ENCODE results near the gene ADSS1. TPM values are rescaled to one million over a fixed set of nuclear protein-coding genes. Genes with fewer than 3 reads are reported as not detected.

ADSS1 gene
- total RNA-seq, 4 donors from 2014 or later, result 3.4 to 11.4 (median 8.4) TPM

- Histone ChIP-seq H3K27ac (no peak overlapping the region), H3K4me1 (peaks cover 12 to 74% (median 14%) of the 10 kb centered on the region in 3 donors), H3K36me3 (peaks cover 0 to 78% (median 11%) of the 10 kb centered on the region in 3 donors), H3K27me3 (no peaks in the 10 kb centered on the region), H3K9me3 (no peaks in the 10 kb centered on the region), H3K4me3 (no peak overlapping the region)
- intact Hi-C loops (cut with DNase I), result no loop called here
- TF ChIP-seq CTCF (IDR thresholded peaks at IDR 0.05) (no peak), POLR2A (IDR thresholded peaks at IDR 0.05) (no peak)
- no peak for DNase-seq
- WGBS, 2 donors, result no CpG with 5 or more reads among the region's 28 CpGs
Measured at GRCh38 chr14:104782086-104782807, 58.2 kb downstream of the ADSS1 start.

GRCh38 chr14:104782808-104783139 is 58.7 kb downstream of the ADSS1 start:
- no peaks in the 10 kb centered on the region for H3K27me3 ChIP-seq
- 90% methylated on average over 2 of the region's 13 CpGs; no CpG with 5 or more reads in 1 of the 2 donors for WGBS, 2 donors
- no peaks in the 10 kb centered on the region for H3K9me3 ChIP-seq
- H3K4me3 ChIP-seq, result no peak overlapping the region
- no peak overlapping the region for H3K27ac ChIP-seq
- TF ChIP-seq POLR2A (IDR thresholded peaks at IDR 0.05) (no peak), CTCF (IDR thresholded peaks at IDR 0.05) (no peak)
- peaks cover 12 to 74% (median 14%) of the 10 kb centered on the region in 3 donors for H3K4me1 ChIP-seq
- DNase-seq, result no peak
- peaks cover 0 to 78% (median 11%) of the 10 kb centered on the region in 3 donors for H3K36me3 ChIP-seq
- intact Hi-C loops (cut with DNase I), result no loop called here

DNA sequence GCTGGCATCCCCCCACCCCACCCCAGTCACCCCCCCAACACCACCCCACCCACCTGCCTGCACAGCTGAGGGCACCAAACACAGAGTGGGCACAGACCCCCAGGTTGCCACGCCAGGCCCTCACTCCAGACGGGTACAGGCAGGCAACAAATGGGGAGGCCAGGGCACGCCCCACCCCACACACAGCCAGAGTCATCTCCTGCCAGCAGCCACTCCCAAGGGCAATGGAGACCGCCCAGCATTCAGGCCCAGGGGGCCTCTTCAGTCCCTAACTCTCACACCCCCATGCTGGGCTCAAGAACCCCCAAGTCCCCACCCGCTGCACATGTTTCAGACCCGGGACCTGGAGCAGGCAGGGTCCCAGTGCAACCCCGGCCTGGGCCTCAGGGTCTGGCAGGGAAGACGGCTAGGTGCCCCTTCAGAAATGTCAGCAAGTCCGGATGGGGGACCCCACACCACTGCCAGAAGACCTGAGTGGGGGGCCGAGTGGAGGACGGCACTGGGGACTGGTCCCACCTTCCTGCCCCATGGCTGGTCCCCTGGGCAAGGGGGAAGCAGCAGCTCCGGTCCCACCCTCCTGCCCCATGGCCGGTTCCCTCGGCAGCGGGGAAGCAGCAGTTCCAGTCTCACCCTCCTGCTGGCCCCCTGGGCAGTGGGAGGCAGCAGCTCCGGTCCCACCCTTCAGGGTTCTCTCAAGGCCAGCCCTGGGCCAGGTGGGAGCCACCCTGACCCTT is 59.6 kb downstream of the ADSS1 start:
- Histone ChIP-seq H3K4me3 (no peak overlapping the region), H3K27ac (peak overlapping the region in 1 of 4 donors; percentile 39), H3K36me3 (peaks cover 0 to 81% (median 11%) of the 10 kb centered on the region in 3 donors), H3K4me1 (peaks cover 14 to 81% (median 15%) of the 10 kb centered on the region in 3 donors), H3K9me3 (no peaks in the 10 kb centered on the region), H3K27me3 (no peaks in the 10 kb centered on the region)
- no peak for DNase-seq
- TF ChIP-seq POLR2A (IDR thresholded peaks at IDR 0.05) (no peak), CTCF (IDR thresholded peaks at IDR 0.05) (no peak)
- WGBS, 2 donors, result 86 to 100% methylated on average over 1 to 5 of the region's 16 CpGs
- intact Hi-C loops (cut with DNase I), result no loop called here

DNA sequence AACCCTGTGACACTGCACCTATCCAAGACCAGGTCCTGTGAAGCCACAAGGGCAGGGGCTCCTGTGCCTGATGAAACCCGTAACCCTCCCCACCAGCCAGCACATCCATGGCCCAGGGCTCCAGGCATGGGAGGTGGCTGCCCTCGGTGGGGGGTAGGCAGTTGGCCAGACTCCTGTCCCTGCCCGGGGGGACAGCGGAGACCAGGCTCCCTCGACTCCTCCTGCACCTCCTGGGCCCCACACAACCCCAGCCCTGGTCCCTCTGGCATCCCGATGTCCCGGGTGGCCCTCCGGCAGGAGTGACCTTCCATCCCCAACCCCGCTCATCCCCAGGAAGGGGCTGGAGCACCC is 60.2 kb downstream of the ADSS1 start:
- Histone ChIP-seq H3K27me3 (no peaks in the 10 kb centered on the region), H3K4me1 (peaks cover 15 to 86% (median 19%) of the 10 kb centered on the region in 3 donors), H3K36me3 (peaks cover 0 to 81% (median 13%) of the 10 kb centered on the region in 3 donors), H3K9me3 (no peaks in the 10 kb centered on the region), H3K4me3 (no peak overlapping the region), H3K27ac (peak overlapping the region in 1 of 4 donors; percentile 39)
- TF ChIP-seq POLR2A (IDR thresholded peaks at IDR 0.05), result no peak
- no peak for TF ChIP-seq CTCF (IDR thresholded peaks at IDR 0.05)
- intact Hi-C loops (cut with DNase I), result no loop called here
- no peak for DNase-seq
- WGBS, 2 donors, result 91% methylated on average over 4 of the region's 9 CpGs; no CpG with 5 or more reads in 1 of the 2 donors

Measured in esophagus squamous epithelium (tissue), 5 donors.